ENCODE data around the gene TTBK2.

The TTBK2 gene

GRCh38 chr15:42879443-42879842, 41.1 kb downstream of the TTBK2 start:
- no peak for TF ChIP-seq ZNF274 (IDR thresholded peaks at IDR 0.05; ENCODE audit: low read depth, low read length)
- no peak overlapping the region for H3K4me3 ChIP-seq (ENCODE audit: low read length)

GRCh38 chr15:42876224-42876623, 44.4 kb downstream of the TTBK2 start:
- no peak for TF ChIP-seq ZNF274 (IDR thresholded peaks at IDR 0.05; ENCODE audit: low read depth, low read length)
- no peak overlapping the region for H3K4me3 ChIP-seq (ENCODE audit: low read length)

- H3K4me3 ChIP-seq (ENCODE audit: low read length): no peak overlapping the region
- no peak for TF ChIP-seq ZNF274 (IDR thresholded peaks at IDR 0.05; ENCODE audit: low read depth, low read length)
These were observed 51.9 kb downstream of the TTBK2 start for GRCh38 chr15:42868683-42869082.

- no peak for TF ChIP-seq ZNF274 (IDR thresholded peaks at IDR 0.05; ENCODE audit: low read depth, low read length)
- H3K4me3 ChIP-seq (ENCODE audit: low read length): no peak overlapping the region
These were observed 56.9 kb downstream of the TTBK2 start for GRCh38 chr15:42863572-42864239.

- no peak overlapping the region for H3K4me3 ChIP-seq (ENCODE audit: low read length)
- TF ChIP-seq ZNF274 (IDR thresholded peaks at IDR 0.05; ENCODE audit: low read depth, low read length): no peak
These were observed 61.4 kb downstream of the TTBK2 start for GRCh38 chr15:42858999-42859789.

- H3K4me3 ChIP-seq (ENCODE audit: low read length): no peak overlapping the region
- no peak for TF ChIP-seq ZNF274 (IDR thresholded peaks at IDR 0.05; ENCODE audit: low read depth, low read length)
These were observed 62.0 kb downstream of the TTBK2 start for GRCh38 chr15:42858540-42858939.

- H3K4me3 ChIP-seq (ENCODE audit: low read length): no peak overlapping the region
- TF ChIP-seq ZNF274 (IDR thresholded peaks at IDR 0.05; ENCODE audit: low read depth, low read length): no peak
These were observed 66.0 kb downstream of the TTBK2 start for GRCh38 chr15:42854576-42854975.

GRCh38 chr15:42849836-42850235, 70.7 kb downstream of the TTBK2 start:
- no peak overlapping the region for H3K4me3 ChIP-seq (ENCODE audit: low read length)
- no peak for TF ChIP-seq ZNF274 (IDR thresholded peaks at IDR 0.05; ENCODE audit: low read depth, low read length)

- no peak for TF ChIP-seq ZNF274 (IDR thresholded peaks at IDR 0.05; ENCODE audit: low read depth, low read length)
- H3K4me3 ChIP-seq (ENCODE audit: low read length): no peak overlapping the region
These were observed 71.7 kb downstream of the TTBK2 start for GRCh38 chr15:42848846-42849245.

- no peak for TF ChIP-seq ZNF274 (IDR thresholded peaks at IDR 0.05; ENCODE audit: low read depth, low read length)
- no peak overlapping the region for H3K4me3 ChIP-seq (ENCODE audit: low read length)
These were observed 73.9 kb downstream of the TTBK2 start for GRCh38 chr15:42846647-42847046.

GRCh38 chr15:42845581-42845980, 75.0 kb downstream of the TTBK2 start:
- TF ChIP-seq ZNF274 (IDR thresholded peaks at IDR 0.05; ENCODE audit: low read depth, low read length): no peak
- no peak overlapping the region for H3K4me3 ChIP-seq (ENCODE audit: low read length)

GRCh38 chr15:42843699-42844098, 76.9 kb downstream of the TTBK2 start:
- H3K4me3 ChIP-seq (ENCODE audit: low read length): no peak overlapping the region
- no peak for TF ChIP-seq ZNF274 (IDR thresholded peaks at IDR 0.05; ENCODE audit: low read depth, low read length)

GRCh38 chr15:42836251-42836650, 84.3 kb downstream of the TTBK2 start:
- H3K4me3 ChIP-seq (ENCODE audit: low read length): no peak overlapping the region
- no peak for TF ChIP-seq ZNF274 (IDR thresholded peaks at IDR 0.05; ENCODE audit: low read depth, low read length)

- no peak overlapping the region for H3K4me3 ChIP-seq (ENCODE audit: low read length)
These were observed 88.0 kb downstream of the TTBK2 start for GRCh38 chr15:42832576-42832975.

GRCh38 chr15:42826251-42826890, 94.2 kb downstream of the TTBK2 start:
- no peak overlapping the region for H3K4me3 ChIP-seq (ENCODE audit: low read length)
- no peak for TF ChIP-seq ZNF274 (IDR thresholded peaks at IDR 0.05; ENCODE audit: low read depth, low read length)

More at GRCh38 chr15:42832576-42832975, 88.0 kb downstream of the TTBK2 start:
- TF ChIP-seq ZNF274 (IDR thresholded peaks at IDR 0.05; ENCODE audit: low read depth, low read length): no peak

Data from GM08714 (cell line).